GM13977 (cell line): Measurements from ENCODE around the gene CDH4.

Source experiments
- DNase-seq: peaks from one replicate; pipeline ENCODE4 v3.0.0; 2012; ENCODE audit warnings: low spot score
- CTCF ChIP-seq: IDR thresholded peaks from 2 replicates; pipeline ENCODE4 v1.5.1; 2012; ENCODE audit warnings: mild to moderate bottlenecking, control low read depth; ENCODE audit not compliant: insufficient read depth; ENCODE audit errors: extremely low read depth, missing control alignments
- in situ Hi-C: fragments of 300-500 bp; cut with MboI; formaldehyde crosslinking; loops from one replicate; pipeline ENCODE4 v1.12.0; 2022; ENCODE audit warnings: low sequenced_read_pairs, low pct_unique_long_range_greater_than_20kb, mixed read lengths, inconsistent platforms; ENCODE audit not compliant: unreplicated experiment

Gene CDH4

GRCh38 chr20:61691978-61692377 is 439.9 kb downstream of the CDH4 start:
- in situ Hi-C loops: no loop called here
- DNase-seq: no peak
- TF ChIP-seq CTCF: no peak

GRCh38 chr20:61692479-61692878 is 440.4 kb downstream of the CDH4 start:
- DNase-seq: no peak

GRCh38 chr20:61693055-61693600 is 441.1 kb downstream of the CDH4 start:
- no peak for TF ChIP-seq CTCF
- in situ Hi-C loops: no loop called here
- no peak for DNase-seq

More at GRCh38 chr20:61692479-61692878, 440.4 kb downstream of the CDH4 start:
- no peak for TF ChIP-seq CTCF
- in situ Hi-C loops: no loop called here

- in situ Hi-C loops: no loop called here
- DNase-seq: no peak
- TF ChIP-seq CTCF: no peak
These were observed 442.6 kb downstream of the CDH4 start for GRCh38 chr20:61694682-61695081.

- in situ Hi-C loops: no loop called here
- TF ChIP-seq CTCF: no peak
- DNase-seq: no peak
These were observed 443.7 kb downstream of the CDH4 start for GRCh38 chr20:61695741-61696140.

GRCh38 chr20:61696181-61696735 is 444.2 kb downstream of the CDH4 start:
- DNase-seq: no peak
- in situ Hi-C loops: no loop called here
- TF ChIP-seq CTCF: no peak
